IPS-18c (cell line): Measurements from ENCODE around the gene BMP6.
"Not testable (repeated sequence)": the region's sequence is repeated elsewhere in the genome, so short reads cannot be mapped to it uniquely, and the experiment has no call there.

Source experiments
- H3K4me3 ChIP-seq: 2 replicates; pipeline ENCODE4 v1.7.0; 2013; ENCODE audit warnings: low read depth, mild to moderate bottlenecking, low read length, moderate library complexity; ENCODE audit not compliant: insufficient read depth
- H3K9me3 ChIP-seq: one replicate; pipeline ENCODE4 v1.6.1; 2013; ENCODE audit warnings: mild to moderate bottlenecking, low read length, moderate library complexity; ENCODE audit not compliant: control insufficient read depth, insufficient read depth

Gene BMP6

GRCh38 chr6:7805078-7805849, 79.4 kb downstream of the BMP6 start:
- Histone ChIP-seq H3K9me3 (peaks cover 2% of the 10 kb centered on the region), H3K4me3 (no peak overlapping the region)

- H3K9me3 ChIP-seq, result peaks cover 2% of the 10 kb centered on the region
- H3K4me3 ChIP-seq, result no peak overlapping the region
These were observed 79.9 kb downstream of the BMP6 start for GRCh38 chr6:7805850-7806214.

DNA sequence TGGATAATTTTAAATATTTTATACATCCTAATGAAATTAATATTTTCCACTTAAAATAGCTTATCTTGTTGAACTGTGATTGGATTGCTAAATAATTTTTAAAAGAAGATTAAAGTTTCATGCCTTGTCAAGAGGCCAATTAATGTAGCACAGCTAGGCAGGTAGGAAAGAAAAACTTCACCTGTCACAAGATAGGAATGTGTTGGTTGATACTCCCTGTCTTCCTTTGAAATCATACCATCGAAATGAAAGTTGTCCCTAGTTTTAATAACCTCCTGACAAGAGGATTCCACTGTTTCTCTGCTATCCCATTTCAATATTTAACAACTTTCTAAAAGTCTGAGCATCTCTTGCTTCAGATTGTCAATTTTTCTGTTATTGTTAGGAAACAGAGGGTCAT, 80.8 kb downstream of the BMP6 start:
- Histone ChIP-seq H3K9me3 (peaks cover 2% of the 10 kb centered on the region), H3K4me3 (no peak overlapping the region)

DNA sequence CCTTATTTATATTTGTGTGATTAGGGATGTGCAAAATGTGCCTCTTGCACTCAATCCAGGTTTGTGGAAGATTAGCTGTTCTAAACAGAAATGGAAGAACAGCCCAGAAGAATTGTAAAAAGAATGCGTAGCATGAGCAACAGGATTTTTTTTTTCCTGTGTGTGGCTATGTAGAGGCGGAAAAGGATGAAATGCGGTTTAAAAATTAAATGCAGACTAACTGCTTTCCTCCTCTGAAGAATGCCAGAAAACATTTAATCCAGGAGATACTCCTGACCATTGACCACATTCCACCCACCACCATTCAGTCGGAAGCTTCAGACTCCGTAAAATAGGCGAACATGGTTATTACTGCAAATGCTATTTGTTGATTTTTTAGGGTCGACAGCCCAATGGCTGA, 83.4 kb downstream of the BMP6 start:
- H3K9me3 ChIP-seq, result no peaks in the 10 kb centered on the region
- no peak overlapping the region for H3K4me3 ChIP-seq

DNA sequence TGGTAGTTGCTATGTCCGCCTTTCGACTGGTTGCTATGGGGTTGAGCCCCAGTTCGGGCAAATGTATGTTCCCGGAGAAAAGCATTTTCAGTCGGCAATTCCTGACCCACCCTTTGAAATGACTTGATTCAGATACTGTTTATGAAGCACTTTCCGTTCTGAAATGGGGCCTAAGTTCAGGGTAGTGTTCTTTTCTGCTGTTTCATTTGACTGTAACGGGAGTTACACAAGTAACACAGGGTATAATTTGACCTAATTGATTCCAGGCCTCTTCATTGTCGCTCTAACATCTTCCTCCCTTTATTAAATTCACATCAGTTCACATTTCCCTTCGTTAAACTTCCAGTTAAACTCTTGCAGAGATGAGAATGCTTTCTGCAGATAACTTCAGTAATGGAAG, 85.5 kb downstream of the BMP6 start:
- no peak overlapping the region for H3K4me3 ChIP-seq

GRCh38 chr6:7812623-7813022, 86.7 kb downstream of the BMP6 start:
- Histone ChIP-seq H3K9me3 (no peaks in the 10 kb centered on the region), H3K4me3 (no peak overlapping the region)

More for the DNA sequence above, 85.5 kb downstream of the BMP6 start:
- no peaks in the 10 kb centered on the region for H3K9me3 ChIP-seq

- Histone ChIP-seq H3K9me3 (no peaks in the 10 kb centered on the region), H3K4me3 (no peak overlapping the region)
These were observed 87.3 kb downstream of the BMP6 start for GRCh38 chr6:7813193-7813592.

- H3K4me3 ChIP-seq, result no peak overlapping the region
- no peaks in the 10 kb centered on the region for H3K9me3 ChIP-seq
These were observed 87.8 kb downstream of the BMP6 start for GRCh38 chr6:7813704-7814103.

GRCh38 chr6:7815716-7816115, 89.8 kb downstream of the BMP6 start:
- no peaks in the 10 kb centered on the region for H3K9me3 ChIP-seq

GRCh38 chr6:7817184-7817583, 91.3 kb downstream of the BMP6 start:
- not testable (repeated sequence) for H3K4me3 ChIP-seq, H3K9me3 ChIP-seq

More at GRCh38 chr6:7815716-7816115, 89.8 kb downstream of the BMP6 start:
- H3K4me3 ChIP-seq, result no peak overlapping the region

GRCh38 chr6:7818257-7819214, 92.6 kb downstream of the BMP6 start:
- Histone ChIP-seq H3K9me3 (no peaks in the 10 kb centered on the region), H3K4me3 (no peak overlapping the region)

- H3K4me3 ChIP-seq, result no peak overlapping the region
- H3K9me3 ChIP-seq, result no peaks in the 10 kb centered on the region
These were observed 93.6 kb downstream of the BMP6 start for GRCh38 chr6:7819431-7820015.

GRCh38 chr6:7820288-7820835, 94.5 kb downstream of the BMP6 start:
- H3K4me3 ChIP-seq, result no peak overlapping the region
- H3K9me3 ChIP-seq, result no peaks in the 10 kb centered on the region

GRCh38 chr6:7821426-7821825, 95.5 kb downstream of the BMP6 start:
- H3K4me3 ChIP-seq, result no peak overlapping the region
- H3K9me3 ChIP-seq, result no peaks in the 10 kb centered on the region

- no peaks in the 10 kb centered on the region for H3K9me3 ChIP-seq
- no peak overlapping the region for H3K4me3 ChIP-seq
These were observed 97.7 kb downstream of the BMP6 start for GRCh38 chr6:7823552-7823951.

GRCh38 chr6:7825986-7826385, 100.1 kb downstream of the BMP6 start:
- Histone ChIP-seq H3K4me3 (no peak overlapping the region), H3K9me3 (no peaks in the 10 kb centered on the region)

DNA sequence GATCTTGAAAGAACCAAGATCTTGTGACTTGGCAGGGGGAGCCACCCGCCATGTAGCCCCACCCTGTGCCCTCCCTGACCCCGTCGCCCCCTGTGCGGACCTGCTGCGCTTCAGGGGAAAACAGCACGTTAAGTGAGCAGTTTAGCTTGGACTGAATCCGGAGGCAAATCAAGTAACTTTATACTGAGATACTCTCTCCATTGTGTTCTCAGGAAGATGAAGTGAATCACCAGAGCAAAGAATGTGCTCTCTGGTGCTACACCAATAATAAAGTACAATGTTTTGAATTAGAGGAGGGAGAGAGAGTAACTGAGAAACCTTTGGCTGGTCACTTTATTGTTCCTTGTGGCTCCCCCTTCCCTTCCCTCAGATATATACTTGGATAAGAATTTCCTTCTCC, 101.2 kb downstream of the BMP6 start:
- H3K4me3 ChIP-seq, result no peak overlapping the region
- H3K9me3 ChIP-seq, result no peaks in the 10 kb centered on the region
